Psoas muscle (tissue), 8 donors: ENCODE measurements around the gene SMYD3. TPM values are rescaled to one million over a fixed set of nuclear protein-coding genes. Genes with fewer than 3 reads are reported as not detected.

Experiments used
- ATAC-seq, 4 donors: fragments of 200-7000 bp; cut with Tn5 transposase; one replicate each; pipeline ENCODE4 v1.9.1; 2020; ENCODE audit warnings: moderate library complexity in 3 of 4, mild to moderate bottlenecking in 2 of 4
- DNase-seq, 2 donors: peaks; one replicate each; pipeline ENCODE4 v3.0.0-alpha.2; 2020
- H3K27ac ChIP-seq: fragments of 200-600 bp; one replicate; pipeline ENCODE4 v1.8.0; 2022
- H3K27me3 ChIP-seq, 3 donors: fragments of 200-600 bp in 1 of 3; one replicate each; pipeline versions ENCODE4 v1.6.1 to v1.8.0; 2013 to 2022; ENCODE audit warnings: low read length in 2 of 3, mild to moderate bottlenecking in 2 of 3, moderate library complexity in 1 of 3; ENCODE audit not compliant: insufficient read depth in 3 of 3
- H3K36me3 ChIP-seq, 2 donors: fragments of 200-600 bp in 1 of 2; one replicate each; pipeline versions ENCODE4 v1.6.1 to v1.8.0; 2013 to 2022; ENCODE audit warnings: low read depth in 1 of 2, mild to moderate bottlenecking in 1 of 2, moderate library complexity in 1 of 2; ENCODE audit not compliant: insufficient read depth in 1 of 2
- H3K4me1 ChIP-seq: fragments of 200-600 bp; one replicate; pipeline ENCODE4 v1.8.0; 2022
- H3K4me3 ChIP-seq: fragments of 200-600 bp; one replicate; pipeline ENCODE4 v1.8.0; 2022; ENCODE audit warnings: mild to moderate bottlenecking
- H3K9me3 ChIP-seq: fragments of 200-600 bp; one replicate; pipeline ENCODE4 v1.8.0; 2022
- WGBS, 3 donors: extraction: QIAGEN DNeasy Blood & Tissue Kit; methylation state at CpG; one replicate each; pipeline versions ENCODE4 v1.1.6 to v1.1.7; 2013; 5-methylcytosine and 5-hydroxymethylcytosine counted together
- intact Hi-C, 2 donors: fragments of 100-400 bp; cut with DNase I; formaldehyde crosslinking; loops; one replicate each; pipeline versions ENCODE4 v1.11.0 to v1.14.2; 2022
- polyA plus RNA-seq, 3 donors: library from polyadenylated mRNA; stranded (reverse); fragments of 200-250 nt; gene quantifications; one replicate each; pipeline ENCODE4 v1.2.3, GENCODE V29; 2013
- total RNA-seq, 4 donors: library from RNA; stranded (reverse); fragmentation: NEBNext Ultra II Directional in 2 of 4; extraction: Animal tissue kit (Norgen Biotek cat#: 25700) in 2 of 4; gene quantifications; one replicate each; pipeline versions ENCODE4 v1.2.1 to v1.2.4, GENCODE V29; 2021 to 2023
- TF ChIP-seq, protein P1 (sequence below): fragments of 200-600 bp; IDR thresholded peaks from one replicate; pipeline ENCODE4 v1.8.0; 2022; ENCODE audit warnings: antibody characterized with exemption
- donor health status: healthy with polysubstance abuse.
- donor health status: DM: no; HTN: no; CAD: no; lungs with moderate emphysema.
- donor health status: Bipolar disorder and iron deficiency.
- donor health status: healthy.
- donor health status: DM: yes; HTN: yes; CAD: no.
- donor health status: DM: no; HTN: no; CAD: no.
- donor health status: DM: no; HTN: no; CAD: no.
- donor health status: DM: yes; HTN: yes; CAD: no.

Gene SMYD3
- total and polyA plus RNA-seq, 7 donors = 2.9 to 6.4 (median 4.9) TPM

DNA sequence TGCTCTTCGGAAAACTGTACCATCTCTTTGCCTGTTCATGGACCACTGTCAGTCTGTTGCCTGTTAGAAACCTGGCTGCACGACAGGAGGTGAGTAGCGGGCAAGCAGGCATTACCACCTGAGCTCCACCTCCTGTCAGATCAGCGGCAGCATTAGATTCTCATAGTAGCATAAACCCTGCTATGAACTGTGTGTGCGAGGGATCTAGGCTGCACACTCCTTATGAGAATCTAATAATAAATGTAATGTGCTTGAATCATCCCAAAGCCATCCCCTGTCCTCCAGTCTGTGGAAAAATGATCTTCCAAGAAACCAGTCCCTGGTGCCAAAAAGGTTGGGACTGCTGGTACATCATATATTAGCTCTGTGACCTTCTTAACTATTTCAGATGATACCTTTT lies 110.0 kb downstream of the SMYD3 start:
- no peak overlapping the region for H3K4me3 ChIP-seq
- TF ChIP-seq, protein P1, sequence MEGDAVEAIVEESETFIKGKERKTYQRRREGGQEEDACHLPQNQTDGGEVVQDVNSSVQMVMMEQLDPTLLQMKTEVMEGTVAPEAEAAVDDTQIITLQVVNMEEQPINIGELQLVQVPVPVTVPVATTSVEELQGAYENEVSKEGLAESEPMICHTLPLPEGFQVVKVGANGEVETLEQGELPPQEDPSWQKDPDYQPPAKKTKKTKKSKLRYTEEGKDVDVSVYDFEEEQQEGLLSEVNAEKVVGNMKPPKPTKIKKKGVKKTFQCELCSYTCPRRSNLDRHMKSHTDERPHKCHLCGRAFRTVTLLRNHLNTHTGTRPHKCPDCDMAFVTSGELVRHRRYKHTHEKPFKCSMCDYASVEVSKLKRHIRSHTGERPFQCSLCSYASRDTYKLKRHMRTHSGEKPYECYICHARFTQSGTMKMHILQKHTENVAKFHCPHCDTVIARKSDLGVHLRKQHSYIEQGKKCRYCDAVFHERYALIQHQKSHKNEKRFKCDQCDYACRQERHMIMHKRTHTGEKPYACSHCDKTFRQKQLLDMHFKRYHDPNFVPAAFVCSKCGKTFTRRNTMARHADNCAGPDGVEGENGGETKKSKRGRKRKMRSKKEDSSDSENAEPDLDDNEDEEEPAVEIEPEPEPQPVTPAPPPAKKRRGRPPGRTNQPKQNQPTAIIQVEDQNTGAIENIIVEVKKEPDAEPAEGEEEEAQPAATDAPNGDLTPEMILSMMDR = no peak
- no peaks in the 10 kb centered on the region for H3K4me1 ChIP-seq
- no peak for ATAC-seq
- no peak for DNase-seq
- no peaks in the 10 kb centered on the region for H3K9me3 ChIP-seq
- intact Hi-C loops = no loop called here
- no peak overlapping the region for H3K27ac ChIP-seq
- 93 to 96% (median 95%) methylated on average over 5 of the region's 5 CpGs for WGBS, 3 donors
- no peaks in the 10 kb centered on the region for H3K27me3 ChIP-seq
- H3K36me3 ChIP-seq = no peaks in the 10 kb centered on the region

GRCh38 chr1:246396322-246396721 lies 110.8 kb downstream of the SMYD3 start:
- no peak for DNase-seq
- H3K4me3 ChIP-seq = no peak overlapping the region
- H3K4me1 ChIP-seq = no peaks in the 10 kb centered on the region
- H3K36me3 ChIP-seq = no peaks in the 10 kb centered on the region
- intact Hi-C loops = no loop called here
- no peaks in the 10 kb centered on the region for H3K27me3 ChIP-seq
- H3K27ac ChIP-seq = no peak overlapping the region
- WGBS, 3 donors = 79 to 88% (median 88%) methylated on average over 6 of the region's 6 CpGs
- TF ChIP-seq, protein P1 = no peak
- no peaks in the 10 kb centered on the region for H3K9me3 ChIP-seq
- ATAC-seq = no peak

GRCh38 chr1:246394121-246394520 lies 113.0 kb downstream of the SMYD3 start:
- Histone ChIP-seq H3K36me3 (no peaks in the 10 kb centered on the region), H3K27me3 (no peaks in the 10 kb centered on the region), H3K27ac (no peak overlapping the region), H3K9me3 (peaks cover 7% of the 10 kb centered on the region), H3K4me1 (no peaks in the 10 kb centered on the region), H3K4me3 (no peak overlapping the region)
- ATAC-seq (no peak), DNase-seq (no peak)
- intact Hi-C loops = no loop called here
- WGBS, 3 donors = 68 to 80% (median 68%) methylated on average over 3 of the region's 3 CpGs
- TF ChIP-seq, protein P1 = no peak

DNA sequence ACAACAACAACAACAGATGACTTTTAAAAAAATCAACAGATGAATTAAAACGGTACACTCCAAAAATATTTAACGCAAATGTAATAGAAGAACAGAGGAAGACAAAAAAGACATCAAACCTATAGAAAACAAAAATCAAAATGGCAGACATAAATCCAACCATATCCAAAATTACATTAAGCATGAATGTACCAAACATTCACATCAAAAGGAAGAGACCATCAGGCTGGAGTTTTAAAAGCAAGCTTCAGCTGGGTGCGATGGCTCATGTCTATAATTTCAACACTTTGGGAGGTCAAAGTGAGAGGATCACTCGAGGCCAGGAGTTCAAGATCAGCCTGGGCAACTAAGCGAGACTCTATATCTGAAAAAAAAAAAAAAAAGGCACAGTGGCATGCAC lies 116.2 kb downstream of the SMYD3 start:
- no peaks in the 10 kb centered on the region for H3K36me3 ChIP-seq
- no peak overlapping the region for H3K4me3 ChIP-seq
- 96 to 98% (median 96%) methylated on average over 5 of the region's 5 CpGs for WGBS, 3 donors
- ATAC-seq (no peak), DNase-seq (no peak)
- H3K4me1 ChIP-seq = no peaks in the 10 kb centered on the region
- intact Hi-C loops = no loop called here
- peaks cover 7% of the 10 kb centered on the region for H3K9me3 ChIP-seq
- no peak overlapping the region for H3K27ac ChIP-seq
- TF ChIP-seq, protein P1 = no peak
- no peaks in the 10 kb centered on the region for H3K27me3 ChIP-seq

- WGBS, 3 donors = 50 to 74% (median 56%) methylated on average over 4 of the region's 4 CpGs
- H3K36me3 ChIP-seq = no peaks in the 10 kb centered on the region
- no peak overlapping the region for H3K27ac ChIP-seq
- ATAC-seq (no peak), DNase-seq (no peak)
- no peaks in the 10 kb centered on the region for H3K9me3 ChIP-seq
- no peaks in the 10 kb centered on the region for H3K4me1 ChIP-seq
- no peaks in the 10 kb centered on the region for H3K27me3 ChIP-seq
- intact Hi-C loops = no loop called here
- no peak overlapping the region for H3K4me3 ChIP-seq
- TF ChIP-seq, protein P1 = no peak
These were observed 122.5 kb downstream of the SMYD3 start for GRCh38 chr1:246384616-246385015.
